Caco-2 (cell line): Measurements from ENCODE around the gene BBX. TPM values are rescaled to one million over a fixed set of nuclear protein-coding genes. Genes with fewer than 3 reads are reported as not detected.

Experiments
- BruUV-seq: library from RNA; stranded (reverse); fragments of 400-500 nt; replicated peaks from 2 replicates; lab custom pipeline; 2021; lab: Mats Ljungman, UMichigan
- CTCF ChIA-PET: fragments of 300-600 bp; sonication (Branson Sonifier 250); formaldehyde crosslinking; loops from one replicate; lab custom pipeline; 2022; ENCODE audit warnings: antibody characterized with exemption; lab: Charles Lee
- POLR2A ChIA-PET: fragments of 300-600 bp; sonication (Branson Sonifier 250); formaldehyde crosslinking; loops from one replicate; lab custom pipeline; 2022; ENCODE audit warnings: antibody characterized with exemption; lab: Charles Lee
- DNase-seq, 2 experiments: peaks; one replicate each; pipeline versions ENCODE4 v3.0.0 to v3.0.0-alpha.2; 2020 to 2022
- H3K27me3 ChIP-seq: replicated peaks from 2 replicates; pipeline ENCODE4 v1.6.0; 2011; ENCODE audit warnings: low read length; ENCODE audit not compliant: control insufficient read depth, insufficient read depth
- H3K36me3 ChIP-seq: 2 replicates; pipeline ENCODE4 v1.5.1; 2011; ENCODE audit warnings: low read length; ENCODE audit not compliant: control insufficient read depth, insufficient read depth
- H3K4me1 ChIP-seq: fragments of 250-450 bp; sonication (Bioruptor Pico); 2 replicates; pipeline ENCODE4 v1.5.1; 2020; ENCODE audit warnings: mild to moderate bottlenecking
- H3K4me3 ChIP-seq: 2 replicates; pipeline ENCODE4 v1.5.1; 2011; ENCODE audit warnings: low read depth, mild to moderate bottlenecking, control low read depth, low read length
- H3K9me3 ChIP-seq: fragments of 250-450 bp; sonication (Bioruptor Pico); 2 replicates; pipeline ENCODE4 v1.5.1; 2020; ENCODE audit warnings: mild to moderate bottlenecking, moderate library complexity
- H3K27ac Mint-ChIP-seq: one replicate; pipeline ENCODE4 v1.8.0; 2022; ENCODE audit warnings: mixed read lengths; ENCODE audit not compliant: unreplicated experiment
- H3K27me3 Mint-ChIP-seq: one replicate; pipeline ENCODE4 v1.8.0; 2022; ENCODE audit warnings: mixed read lengths; ENCODE audit not compliant: insufficient read depth, unreplicated experiment
- H3K36me3 Mint-ChIP-seq: one replicate; pipeline ENCODE4 v1.8.0; 2022; ENCODE audit warnings: mild to moderate bottlenecking, mixed read lengths; ENCODE audit not compliant: insufficient read depth, unreplicated experiment
- H3K4me1 Mint-ChIP-seq: one replicate; pipeline ENCODE4 v1.8.0; 2022; ENCODE audit warnings: low read depth, mixed read lengths; ENCODE audit not compliant: unreplicated experiment
- H3K4me3 Mint-ChIP-seq: one replicate; pipeline ENCODE4 v1.8.0; 2022; ENCODE audit warnings: mild to moderate bottlenecking, moderate library complexity, mixed read lengths; ENCODE audit not compliant: unreplicated experiment
- H3K9me3 Mint-ChIP-seq: one replicate; pipeline ENCODE4 v1.8.0; 2022; ENCODE audit warnings: mixed read lengths; ENCODE audit not compliant: unreplicated experiment
- intact Hi-C: fragments of 100-400 bp; cut with micrococcal nuclease; formaldehyde crosslinking; loops from one replicate; pipeline ENCODE4 v1.10.0; 2022; ENCODE audit not compliant: unreplicated experiment
- total RNA-seq: library from RNA; stranded (reverse); gene quantifications from 2 replicates; pipeline ENCODE4 v1.2.3, GENCODE V29; 2022
- TF ChIP-seq, protein P1 (sequence below), 2 experiments: fragments of 200-600 bp in 1 of 2; IDR thresholded peaks; 1 replicate in 1 of 2; 2 replicates in 1 of 2; pipeline versions ENCODE4 v1.5.1 to v1.8.0; 2011 to 2022; ENCODE audit warnings: antibody characterized with exemption in 1 of 2, control low read depth in 1 of 2, inconsistent platforms in 1 of 2, low read depth in 1 of 2, low read length in 1 of 2, mild to moderate bottlenecking in 1 of 2, moderate library complexity in 1 of 2; ENCODE audit not compliant: insufficient read depth in 1 of 2, severe bottlenecking in 1 of 2, unreplicated experiment in 1 of 2

Gene BBX
- total RNA-seq, 1 experiment from 2014 or later: 2.6 TPM

DNA sequence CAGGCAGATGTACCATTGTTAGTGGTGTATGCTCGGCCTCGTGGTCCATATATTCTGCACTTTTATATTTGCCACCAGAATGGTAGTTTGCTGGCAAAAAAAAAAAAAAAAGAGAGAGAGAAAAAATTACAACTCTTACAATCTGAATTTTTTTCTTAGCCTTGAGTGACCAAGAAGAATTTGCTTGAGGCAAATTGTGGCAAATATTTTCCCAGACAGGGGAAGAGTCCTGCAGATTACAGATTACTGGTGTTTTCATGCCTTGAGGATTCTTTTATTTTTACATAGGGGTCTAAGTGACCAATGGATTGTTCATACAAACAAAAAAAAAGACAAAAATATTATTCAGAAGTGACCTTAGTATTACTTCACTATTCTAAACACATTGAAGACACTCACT lies 283.3 kb downstream of the BBX start:
- H3K4me3 Mint-ChIP-seq: no peak overlapping the region
- Histone ChIP-seq H3K4me1 (no peaks in the 10 kb centered on the region), H3K36me3 (no peaks in the 10 kb centered on the region), H3K27me3 (no peaks in the 10 kb centered on the region), H3K9me3 (no peaks in the 10 kb centered on the region), H3K4me3 (no peak overlapping the region)
- H3K36me3 Mint-ChIP-seq: no peaks in the 10 kb centered on the region
- BruUV-seq: no TSS peak
- POLR2A ChIA-PET: no interaction called here
- TF ChIP-seq, protein P1, sequence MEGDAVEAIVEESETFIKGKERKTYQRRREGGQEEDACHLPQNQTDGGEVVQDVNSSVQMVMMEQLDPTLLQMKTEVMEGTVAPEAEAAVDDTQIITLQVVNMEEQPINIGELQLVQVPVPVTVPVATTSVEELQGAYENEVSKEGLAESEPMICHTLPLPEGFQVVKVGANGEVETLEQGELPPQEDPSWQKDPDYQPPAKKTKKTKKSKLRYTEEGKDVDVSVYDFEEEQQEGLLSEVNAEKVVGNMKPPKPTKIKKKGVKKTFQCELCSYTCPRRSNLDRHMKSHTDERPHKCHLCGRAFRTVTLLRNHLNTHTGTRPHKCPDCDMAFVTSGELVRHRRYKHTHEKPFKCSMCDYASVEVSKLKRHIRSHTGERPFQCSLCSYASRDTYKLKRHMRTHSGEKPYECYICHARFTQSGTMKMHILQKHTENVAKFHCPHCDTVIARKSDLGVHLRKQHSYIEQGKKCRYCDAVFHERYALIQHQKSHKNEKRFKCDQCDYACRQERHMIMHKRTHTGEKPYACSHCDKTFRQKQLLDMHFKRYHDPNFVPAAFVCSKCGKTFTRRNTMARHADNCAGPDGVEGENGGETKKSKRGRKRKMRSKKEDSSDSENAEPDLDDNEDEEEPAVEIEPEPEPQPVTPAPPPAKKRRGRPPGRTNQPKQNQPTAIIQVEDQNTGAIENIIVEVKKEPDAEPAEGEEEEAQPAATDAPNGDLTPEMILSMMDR (IDR thresholded peaks at IDR 0.05; ENCODE audit: insufficient read depth in 1 of 2, low read depth in 1 of 2, low read length in 1 of 2, severe bottlenecking in 1 of 2, unreplicated experiment in 1 of 2): no peak
- no peaks in the 10 kb centered on the region for H3K9me3 Mint-ChIP-seq
- intact Hi-C loops: no loop called here
- no peaks in the 10 kb centered on the region for H3K4me1 Mint-ChIP-seq
- no peak for DNase-seq
- H3K27me3 Mint-ChIP-seq: peaks cover 3% of the 10 kb centered on the region
- H3K27ac Mint-ChIP-seq: no peak overlapping the region
- CTCF ChIA-PET: no interaction called here

- peaks cover 3% of the 10 kb centered on the region for H3K27me3 Mint-ChIP-seq
- H3K4me3 ChIP-seq: no peak overlapping the region
- no peaks in the 10 kb centered on the region for H3K4me1 Mint-ChIP-seq
- no peaks in the 10 kb centered on the region for H3K9me3 ChIP-seq
- no peak overlapping the region for H3K4me3 Mint-ChIP-seq
- H3K36me3 Mint-ChIP-seq: no peaks in the 10 kb centered on the region
- POLR2A ChIA-PET: no interaction called here
- TF ChIP-seq, protein P1 (IDR thresholded peaks at IDR 0.05; ENCODE audit: insufficient read depth in 1 of 2, low read depth in 1 of 2, low read length in 1 of 2, severe bottlenecking in 1 of 2, unreplicated experiment in 1 of 2): no peak
- intact Hi-C loops: no loop called here
- H3K27ac Mint-ChIP-seq: no peak overlapping the region
- CTCF ChIA-PET: no interaction called here
- no peaks in the 10 kb centered on the region for H3K4me1 ChIP-seq
- H3K9me3 Mint-ChIP-seq: no peaks in the 10 kb centered on the region
- no peaks in the 10 kb centered on the region for H3K36me3 ChIP-seq
- BruUV-seq: no TSS peak
- no peaks in the 10 kb centered on the region for H3K27me3 ChIP-seq
- DNase-seq: no peak
These were observed 283.8 kb downstream of the BBX start for GRCh38 chr3:107806536-107806935.

DNA sequence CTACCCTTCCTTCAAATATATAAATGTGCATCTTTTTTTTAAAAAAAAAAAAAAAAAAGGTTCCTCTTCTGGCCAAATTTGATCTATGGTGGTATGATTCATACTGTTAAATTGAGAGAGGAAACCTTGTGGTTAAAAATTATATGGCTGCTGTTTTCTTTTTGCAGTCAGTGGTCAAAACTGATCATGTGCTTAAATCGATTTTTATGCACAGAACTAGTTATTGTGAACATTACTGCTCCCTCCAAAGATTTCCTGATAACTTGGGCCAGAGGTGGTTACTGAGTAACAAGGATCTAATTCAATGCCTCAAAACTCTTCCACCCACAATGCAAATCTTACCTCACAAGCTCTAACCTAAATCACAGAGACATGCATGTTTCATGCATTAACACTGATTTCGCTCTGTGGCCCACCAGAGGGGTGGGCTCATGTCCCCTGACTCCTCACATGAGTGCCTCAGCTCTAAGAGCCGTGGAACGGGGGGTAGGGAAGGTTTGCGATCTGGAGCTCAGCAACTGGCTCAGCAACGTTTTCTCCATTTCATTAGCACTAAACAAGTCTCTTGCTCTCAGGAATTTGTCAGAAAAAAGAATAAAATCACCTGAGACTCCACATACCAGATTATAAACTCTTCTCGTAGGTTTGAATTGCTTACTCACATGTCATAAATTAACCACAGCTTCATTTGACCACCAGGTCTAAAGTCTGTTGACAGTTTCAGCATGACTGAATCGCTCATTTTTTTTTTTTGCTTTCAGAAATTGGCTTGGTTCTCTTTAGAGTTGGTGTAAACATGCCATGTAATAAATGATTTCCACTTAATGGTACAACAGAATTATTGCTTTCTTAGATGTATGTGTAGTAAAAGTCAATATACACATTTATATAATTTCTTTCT lies 287.7 kb downstream of the BBX start:
- no peak for DNase-seq
- CTCF ChIA-PET: no interaction called here
- no TSS peak for BruUV-seq
- TF ChIP-seq, protein P1 (IDR thresholded peaks at IDR 0.05; ENCODE audit: insufficient read depth in 1 of 2, low read depth in 1 of 2, low read length in 1 of 2, severe bottlenecking in 1 of 2, unreplicated experiment in 1 of 2): no peak
- Mint-ChIP-seq H3K9me3 (no peaks in the 10 kb centered on the region), H3K27ac (no peak overlapping the region), H3K4me1 (peaks cover 5% of the 10 kb centered on the region), H3K27me3 (peaks cover 3% of the 10 kb centered on the region), H3K36me3 (no peaks in the 10 kb centered on the region), H3K4me3 (no peak overlapping the region)
- POLR2A ChIA-PET: no interaction called here
- intact Hi-C loops: no loop called here
- H3K27me3 ChIP-seq: no peaks in the 10 kb centered on the region
- no peaks in the 10 kb centered on the region for H3K9me3 ChIP-seq
- no peak overlapping the region for H3K4me3 ChIP-seq
- H3K36me3 ChIP-seq: no peaks in the 10 kb centered on the region
- H3K4me1 ChIP-seq: no peaks in the 10 kb centered on the region
